ENCODE data around the gene TBX2.

TBX2 gene

GRCh38 chr17:61387511-61388305 lies 11.9 kb upstream of the TBX2 start:
- DNase-seq: peak; percentile 11

- DNase-seq: peak; percentile 13
These were observed 10.9 kb upstream of the TBX2 start for GRCh38 chr17:61388561-61389356.

- peak; percentile 67 for DNase-seq
These were observed 9.8 kb upstream of the TBX2 start for GRCh38 chr17:61389670-61390478.

- peak; percentile 18 for DNase-seq
These were observed 9.2 kb upstream of the TBX2 start for GRCh38 chr17:61390479-61390791.

GRCh38 chr17:61391595-61392291 lies 7.9 kb upstream of the TBX2 start:
- DNase-seq: no peak

GRCh38 chr17:61392679-61393078 lies 7.0 kb upstream of the TBX2 start:
- DNase-seq: no peak

- DNase-seq: no peak
These were observed 6.1 kb upstream of the TBX2 start for GRCh38 chr17:61393550-61393903.

GRCh38 chr17:61393904-61394629 lies 5.6 kb upstream of the TBX2 start:
- no peak for DNase-seq

- DNase-seq: no peak
These were observed 4.8 kb upstream of the TBX2 start for GRCh38 chr17:61394630-61395408.

GRCh38 chr17:61395409-61395982 lies 4.1 kb upstream of the TBX2 start:
- DNase-seq: no peak

GRCh38 chr17:61395983-61396585 lies 3.6 kb upstream of the TBX2 start:
- no peak for DNase-seq

GRCh38 chr17:61396586-61397085 lies 3.0 kb upstream of the TBX2 start:
- DNase-seq: no peak

- DNase-seq: peak; percentile 67
These were observed 2.4 kb upstream of the TBX2 start for GRCh38 chr17:61397086-61397842.

GRCh38 chr17:61398721-61399130 lies 917 bp upstream of the TBX2 start:
- no peak for DNase-seq

- no peak for DNase-seq
These were observed 548 bp downstream of the TBX2 start for GRCh38 chr17:61400066-61400716.

GRCh38 chr17:61400717-61401388 lies 1.2 kb downstream of the TBX2 start:
- no peak for DNase-seq

- no peak for DNase-seq
These were observed 1.9 kb downstream of the TBX2 start for GRCh38 chr17:61401389-61402072.

GRCh38 chr17:61402073-61402541 lies 2.5 kb downstream of the TBX2 start:
- DNase-seq: no peak

Data from right hindlimb (tissue), 1 donor.